Fibroblast of lung (primary cell): ENCODE measurements around the gene COL4A2.

Experiments used
- CTCF ChIP-seq, 2 donors: IDR thresholded peaks in 1 of 2; conservative IDR thresholded peaks in 1 of 2; 1 replicate in 1 of 2; 2 replicates in 1 of 2; pipeline ENCODE4 v1.5.1; 2011 to 2012; ENCODE audit warnings: low read length in 2 of 2, control low read depth in 1 of 2, inconsistent platforms in 1 of 2, low read depth in 1 of 2, mild to moderate bottlenecking in 1 of 2
- EZH2 ChIP-seq: IDR thresholded peaks from 2 replicates; pipeline ENCODE4 v1.5.1; 2012; ENCODE audit warnings: low read length, control low read depth, mild to moderate bottlenecking; ENCODE audit errors: missing control alignments

GRCh38 chr13:110318920-110319319, 11.8 kb downstream of the COL4A2 start:
- no peak for TF ChIP-seq CTCF (conservative IDR thresholded peaks at IDR 0.05 in 1 of 2, IDR thresholded peaks at IDR 0.05 in 1 of 2; ENCODE audit: low read depth in 1 of 2, low read length in 2 of 2)
- TF ChIP-seq EZH2, result no peak
